Fibroblast of skin of right quadriceps (primary cell): Measurements from ENCODE around the gene OBP2B.
"Not testable (repeated sequence)": the region's sequence is repeated elsewhere in the genome, so short reads cannot be mapped to it uniquely, and the experiment has no call there.

ENCODE experiments used
- DNase-seq: peaks from one replicate; pipeline ENCODE4 v3.0.0-alpha.2; 2013

OBP2B gene, protein sequence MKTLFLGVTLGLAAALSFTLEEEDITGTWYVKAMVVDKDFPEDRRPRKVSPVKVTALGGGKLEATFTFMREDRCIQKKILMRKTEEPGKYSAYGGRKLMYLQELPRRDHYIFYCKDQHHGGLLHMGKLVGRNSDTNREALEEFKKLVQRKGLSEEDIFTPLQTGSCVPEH

GRCh38 chr9:133208880-133209300, at the start of gene OBP2B:
Gene OBP2B, minus strand, starts transcription at chr9:133209250. Its CDS starts 51 bp downstream, at chr9:133209199.
- not testable (repeated sequence) for DNase-seq

GRCh38 chr9:133258061-133259015, 49.3 kb upstream of the OBP2B start:
- no peak for DNase-seq

DNA sequence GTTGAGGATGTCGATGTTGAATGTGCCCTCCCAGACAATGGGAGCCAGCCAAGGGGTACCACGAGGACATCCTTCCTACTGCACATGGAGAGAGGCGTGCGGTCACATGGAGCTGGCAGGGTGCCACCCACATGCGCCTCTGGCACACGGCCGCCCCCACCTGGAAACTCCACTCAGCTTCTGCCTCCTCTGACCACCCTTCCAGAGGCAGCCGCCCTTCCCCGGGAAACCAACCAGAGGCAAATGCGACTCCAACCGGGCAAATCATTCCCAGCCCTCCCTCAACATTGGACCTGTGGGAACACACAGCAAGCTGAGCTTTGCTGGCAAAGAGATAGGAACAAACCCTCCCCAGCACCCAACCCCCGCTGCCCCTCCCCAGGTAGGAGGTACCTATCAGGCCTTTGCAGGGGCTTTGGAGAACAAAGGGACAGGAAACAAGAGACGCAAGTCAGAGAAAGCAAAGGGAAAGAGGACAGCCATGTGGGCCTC, 48.5 kb upstream of the OBP2B start:
- DNase-seq = no peak

DNA sequence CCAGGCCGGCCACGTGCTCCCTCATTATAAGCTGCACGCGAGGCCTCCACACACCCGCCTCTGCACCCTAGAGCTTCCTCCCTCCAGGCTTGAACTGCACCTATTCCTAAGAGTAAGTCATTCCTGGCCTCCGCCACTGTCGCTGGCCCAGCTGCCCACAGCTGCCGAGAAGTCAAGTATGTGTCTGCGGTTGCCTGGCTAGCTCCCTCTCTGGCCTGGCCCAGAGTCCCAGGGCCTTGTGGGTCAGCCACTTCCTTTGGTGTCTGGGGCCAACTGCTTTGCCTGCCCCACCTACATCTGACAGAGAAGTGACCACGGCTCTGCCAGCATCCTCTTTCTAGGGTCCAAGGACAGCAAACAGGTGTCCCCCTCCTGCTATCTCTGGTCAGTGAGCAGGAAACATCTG, 47.6 kb upstream of the OBP2B start:
- no peak for DNase-seq

DNA sequence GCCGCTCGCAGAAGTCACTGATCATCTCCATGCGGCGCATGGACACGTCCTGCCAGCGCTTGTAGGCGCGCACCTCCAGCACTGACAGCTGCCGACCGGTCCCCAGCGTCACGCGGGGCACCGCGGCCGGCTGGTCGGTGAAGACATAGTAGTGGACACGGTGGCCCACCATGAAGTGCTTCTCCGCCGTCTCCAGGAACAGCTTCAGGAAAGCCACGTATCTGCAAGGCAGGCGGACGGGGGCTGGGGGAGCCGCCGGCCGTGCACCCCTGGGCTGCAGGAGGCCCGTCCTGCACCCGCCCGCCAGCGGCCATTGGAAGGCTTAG, 47.0 kb upstream of the OBP2B start:
- DNase-seq = no peak

- no peak for DNase-seq
Observed at GRCh38 chr9:133255371-133256135, 46.5 kb upstream of the OBP2B start.

DNA sequence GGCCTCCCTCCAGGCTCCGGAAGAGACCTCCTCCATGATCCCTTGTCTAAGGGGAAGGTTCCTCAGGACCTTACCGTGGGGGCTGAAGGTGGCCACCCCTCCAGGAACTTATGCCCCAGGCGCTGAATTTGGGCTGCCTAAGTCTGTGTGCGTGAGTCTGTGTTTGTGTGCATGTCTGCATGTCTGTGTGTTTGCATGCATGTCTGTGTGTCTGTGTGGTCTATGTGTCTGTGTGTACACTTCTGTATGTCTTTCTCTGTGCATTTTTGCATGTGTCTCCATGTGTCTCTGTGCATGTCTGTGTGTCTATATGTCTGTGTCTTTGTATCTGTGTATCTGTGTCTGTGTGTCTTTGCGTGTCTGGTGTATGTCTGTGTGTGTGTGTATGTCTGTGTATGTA, 45.4 kb upstream of the OBP2B start:
- no peak for DNase-seq

DNA sequence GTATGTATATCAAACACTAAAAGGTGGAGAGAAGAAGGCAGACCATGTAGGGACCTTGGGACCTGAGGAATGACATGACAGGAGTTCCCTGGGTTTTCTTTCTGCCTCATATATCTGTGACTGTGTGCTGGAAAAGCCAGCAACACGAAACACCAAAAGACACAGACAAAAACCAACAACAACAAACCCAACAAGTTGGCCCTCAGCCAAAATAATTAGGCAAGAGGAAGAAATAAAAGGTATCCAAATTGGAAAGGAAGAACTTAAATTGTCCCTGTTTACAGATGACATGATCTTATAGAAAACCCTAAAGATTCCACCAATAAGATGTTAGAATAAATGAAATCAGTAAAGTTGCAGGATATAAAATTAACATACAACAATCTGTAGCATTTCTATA, 44.2 kb upstream of the OBP2B start:
- DNase-seq = no peak

DNA sequence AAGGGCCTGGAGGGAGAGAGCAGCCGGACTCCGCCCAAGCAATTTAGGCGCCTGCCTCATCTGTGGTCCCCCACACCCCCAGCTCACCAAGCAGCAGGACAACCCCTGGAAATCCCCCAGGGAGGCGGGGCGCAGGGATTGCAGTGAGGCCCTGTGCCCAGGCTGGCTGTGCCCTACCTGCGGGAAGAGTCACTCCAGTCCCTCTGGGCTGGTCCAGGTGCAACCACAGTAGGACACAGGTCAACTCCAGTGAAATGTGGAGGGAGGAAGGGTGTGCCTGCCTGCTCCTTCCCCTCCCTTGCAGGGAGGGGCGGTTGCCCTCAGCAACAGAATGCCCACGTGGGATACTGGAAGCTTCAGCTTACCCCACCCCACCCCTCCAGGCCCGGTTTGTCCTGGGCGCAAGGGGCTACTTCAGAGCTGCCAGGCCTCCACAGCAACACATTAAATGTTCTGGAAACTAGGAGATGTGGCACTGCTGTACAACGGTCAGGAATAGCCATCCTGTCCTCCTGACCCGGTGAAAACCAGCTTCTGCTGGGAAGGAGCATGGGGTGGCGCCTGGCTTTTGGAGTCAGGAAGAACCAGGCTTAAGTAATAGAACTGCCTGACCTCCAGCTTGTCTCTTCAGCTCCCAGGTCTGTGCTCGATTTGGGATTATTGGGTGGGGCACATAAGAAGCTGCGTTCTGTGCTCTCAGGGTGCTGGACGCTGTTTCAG, 43.4 kb upstream of the OBP2B start:
- no peak for DNase-seq

DNA sequence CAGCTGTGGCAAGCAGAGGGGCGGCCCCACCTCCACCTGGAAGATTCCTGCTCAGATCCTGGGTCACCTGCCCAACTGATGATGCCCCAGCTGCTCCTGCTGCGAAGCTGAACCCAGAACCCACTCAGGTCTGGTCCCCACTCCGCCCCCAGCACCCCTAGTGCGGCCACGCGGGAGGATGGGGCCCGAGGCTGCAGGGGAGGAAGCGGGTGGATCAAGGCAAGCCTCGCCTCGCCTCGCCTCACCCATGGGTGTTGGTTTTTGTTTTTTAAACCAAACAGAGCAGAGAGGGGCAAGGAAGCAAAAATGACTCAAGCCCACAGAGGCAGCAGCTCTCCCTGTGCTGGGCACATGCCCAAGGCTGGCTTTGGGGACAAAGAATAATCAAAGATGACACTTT, 42.7 kb upstream of the OBP2B start:
- DNase-seq = no peak

- DNase-seq = not testable (repeated sequence)
Observed at GRCh38 chr9:133251221-133251620, 42.2 kb upstream of the OBP2B start.

GRCh38 chr9:133250741-133251170, 41.7 kb upstream of the OBP2B start:
- DNase-seq = no peak

DNA sequence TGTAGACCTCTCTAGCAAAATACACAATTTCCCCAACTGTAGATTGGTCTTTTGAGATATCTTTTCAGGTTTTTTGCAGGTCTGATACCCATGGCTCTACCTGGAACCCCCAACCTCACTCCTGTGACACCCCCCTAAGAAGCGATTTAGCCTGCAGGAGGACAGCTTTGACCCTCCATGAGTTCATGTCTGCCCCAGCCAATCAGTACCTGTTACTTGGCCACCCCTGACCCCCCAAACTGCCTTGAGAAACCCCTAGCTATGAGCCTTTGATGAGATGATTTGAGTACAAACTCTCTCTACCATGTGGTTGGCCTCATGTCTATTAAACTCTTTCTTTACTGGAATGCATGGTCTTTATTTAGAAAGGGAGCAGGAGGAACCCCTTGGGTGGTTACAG, 40.3 kb upstream of the OBP2B start:
- DNase-seq = no peak

- no peak for DNase-seq
Observed at GRCh38 chr9:133248726-133249295, 39.8 kb upstream of the OBP2B start.

GRCh38 chr9:133247632-133248031, 38.6 kb upstream of the OBP2B start:
- no peak for DNase-seq

GRCh38 chr9:133246991-133247390, 37.9 kb upstream of the OBP2B start:
- DNase-seq = no peak

- no peak for DNase-seq
Observed at GRCh38 chr9:133246562-133246961, 37.5 kb upstream of the OBP2B start.

GRCh38 chr9:133242991-133243390, 33.9 kb upstream of the OBP2B start:
- DNase-seq = no peak

DNA sequence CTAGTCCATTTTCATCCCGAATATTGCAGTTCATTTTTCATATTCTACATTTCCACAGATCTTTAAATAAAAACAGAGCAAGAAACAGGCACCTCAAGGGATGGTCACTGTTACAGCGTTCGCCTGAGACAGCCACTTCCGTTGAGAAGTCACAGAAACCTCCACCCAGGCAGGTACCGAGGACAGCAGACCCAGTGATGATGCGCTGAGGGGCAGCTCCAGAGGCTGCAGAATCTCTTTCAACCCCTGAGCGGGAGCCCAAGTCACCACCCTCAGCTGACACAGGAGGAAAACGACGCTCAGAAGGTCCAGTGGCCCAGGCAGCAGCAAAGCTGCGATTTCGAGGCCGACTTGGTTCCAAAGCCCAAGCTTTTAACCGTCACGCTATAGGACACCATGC, 33.2 kb upstream of the OBP2B start:
- DNase-seq = no peak

DNA sequence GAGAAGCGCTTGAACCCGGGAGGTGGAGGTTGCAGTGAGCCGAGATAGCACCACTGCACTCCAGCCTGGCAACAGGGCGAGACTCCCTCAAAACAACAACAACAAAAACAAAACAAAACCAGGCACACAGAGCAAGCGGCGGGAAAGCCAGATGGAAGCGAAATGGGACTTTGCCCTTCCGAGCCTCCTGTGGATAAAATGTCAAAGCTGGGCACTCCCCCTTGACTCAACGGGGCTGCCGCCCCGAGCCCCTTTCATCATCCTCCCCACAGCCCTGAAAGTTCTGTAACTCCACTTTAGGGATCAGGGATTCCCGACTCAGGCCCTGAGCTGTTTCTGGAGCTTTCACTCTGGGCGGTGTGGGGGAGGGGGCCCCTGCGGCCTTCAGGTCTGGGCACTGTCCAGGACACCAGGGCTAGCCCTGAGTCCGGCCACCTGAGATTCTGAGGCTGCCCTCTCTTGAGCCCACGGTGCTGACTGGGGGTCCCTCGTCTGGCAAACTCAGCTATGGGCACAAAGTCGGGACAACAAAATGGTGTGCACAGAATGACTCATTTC, 30.6 kb upstream of the OBP2B start:
- DNase-seq = no peak

DNA sequence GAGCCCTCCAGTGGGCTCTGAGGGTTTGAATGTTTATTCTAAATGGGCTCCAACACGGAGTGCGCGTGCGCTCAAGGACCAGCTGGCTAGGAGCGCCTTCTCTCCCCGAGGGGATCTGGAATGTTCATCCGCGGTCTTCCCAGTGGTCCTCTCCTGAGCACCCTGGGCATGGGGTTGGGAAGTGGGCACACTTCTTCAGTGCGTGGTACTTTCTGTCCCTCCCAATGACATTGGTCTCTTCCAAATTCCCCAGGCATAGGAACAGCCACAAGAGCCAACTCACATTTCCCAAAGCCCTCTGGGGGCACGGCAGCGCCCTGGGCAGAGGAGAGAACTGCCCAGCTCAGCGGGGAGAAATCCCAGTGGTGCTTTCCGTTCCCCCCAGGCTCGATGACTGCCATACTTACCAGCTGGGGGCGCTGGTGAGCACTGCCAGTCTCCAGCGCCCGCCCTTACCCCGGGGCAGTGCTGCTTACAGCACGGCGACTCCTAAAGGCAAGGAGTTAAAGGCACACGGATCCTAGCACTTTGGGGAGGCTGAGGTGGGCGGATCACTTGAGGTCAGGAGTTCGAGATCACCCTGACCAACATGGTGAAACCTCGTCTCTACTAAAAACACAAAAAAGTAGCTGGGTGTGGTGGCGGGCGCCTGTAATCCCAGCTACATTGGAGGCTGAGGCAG, 29.9 kb upstream of the OBP2B start:
- DNase-seq = peak; percentile 32
